NT2/D1 (cell line): ENCODE results near the gene GAGE12E.
"Not testable (repeated sequence)": the region's sequence is repeated elsewhere in the genome, so short reads cannot be mapped to it uniquely, and the experiment has no call there.

Source experiments
- DNase-seq: peaks from one replicate; pipeline ENCODE4 v3.0.0-alpha.2; 2011; ENCODE audit warnings: low read depth, low spot score
- H3K27me3 ChIP-seq: 2 replicates; pipeline ENCODE4 v1.6.0; 2011; ENCODE audit warnings: mild to moderate bottlenecking; ENCODE audit not compliant: insufficient read length, insufficient read depth
- H3K36me3 ChIP-seq: 2 replicates; pipeline ENCODE4 v1.6.1; 2011; ENCODE audit warnings: mild to moderate bottlenecking, low read length, mixed read lengths; ENCODE audit not compliant: insufficient read depth, insufficient read length
- H3K4me1 ChIP-seq: 2 replicates; pipeline ENCODE4 v1.5.1; 2011; ENCODE audit not compliant: insufficient read depth, insufficient read length
- H3K4me3 ChIP-seq: 2 replicates; pipeline ENCODE4 v1.5.1; 2011; ENCODE audit warnings: low read depth; ENCODE audit not compliant: insufficient read length
- H3K9ac ChIP-seq: 2 replicates; pipeline ENCODE4 v1.6.0; 2011; ENCODE audit warnings: low read depth; ENCODE audit not compliant: insufficient read length
- H3K9me3 ChIP-seq: 2 replicates; pipeline ENCODE4 v1.5.1; 2011; ENCODE audit warnings: mild to moderate bottlenecking, low read length; ENCODE audit not compliant: insufficient read depth

GAGE12E gene

GRCh38 chrX:49550989-49551388, at the start of gene GAGE12E:
TSS of gene GAGE12E (plus strand) at chrX:49551289. CDS start at chrX:49552444, 1,155 bp downstream.
- not testable (repeated sequence) for H3K36me3 ChIP-seq, H3K9ac ChIP-seq, H3K9me3 ChIP-seq, DNase-seq, H3K27me3 ChIP-seq, H3K4me1 ChIP-seq, H3K4me3 ChIP-seq

- H3K4me3 ChIP-seq, H3K9ac ChIP-seq, H3K27me3 ChIP-seq, H3K36me3 ChIP-seq, H3K4me1 ChIP-seq, DNase-seq, H3K9me3 ChIP-seq: not testable (repeated sequence)
Measured at GRCh38 chrX:49531877-49532276, 19.2 kb upstream of the GAGE12E start, which contains the start of gene GAGE12C. TSS of gene GAGE12C (plus strand) at chrX:49532177. CDS start at chrX:49533332, 1,155 bp downstream.

- H3K27me3 ChIP-seq, DNase-seq: not testable (repeated sequence)
Measured at GRCh38 chrX:49541433-49541832, 9.7 kb upstream of the GAGE12E start, which contains the start of gene GAGE12D. TSS of gene GAGE12D (plus strand) at chrX:49541733. CDS start at chrX:49542888, 1,155 bp downstream.

GRCh38 chrX:49560542-49560941, 9.5 kb downstream of the GAGE12E start, which contains the start of gene GAGE12F:
TSS of gene GAGE12F (plus strand) at chrX:49560842. CDS start at chrX:49561997, 1,155 bp downstream.
- H3K4me3 ChIP-seq, DNase-seq, H3K9ac ChIP-seq, H3K36me3 ChIP-seq, H3K9me3 ChIP-seq, H3K4me1 ChIP-seq, H3K27me3 ChIP-seq: not testable (repeated sequence)

More at GRCh38 chrX:49541433-49541832, 9.7 kb upstream of the GAGE12E start, which contains the start of gene GAGE12D:
- H3K4me1 ChIP-seq, H3K9me3 ChIP-seq, H3K36me3 ChIP-seq, H3K9ac ChIP-seq, H3K4me3 ChIP-seq: not testable (repeated sequence)

- H3K9ac ChIP-seq, H3K9me3 ChIP-seq, DNase-seq, H3K27me3 ChIP-seq, H3K4me1 ChIP-seq, H3K36me3 ChIP-seq, H3K4me3 ChIP-seq: not testable (repeated sequence)
Measured at GRCh38 chrX:49568728-49569127, 17.6 kb downstream of the GAGE12E start.

GRCh38 chrX:49569152-49569551, 18.1 kb downstream of the GAGE12E start:
- H3K4me1 ChIP-seq, H3K4me3 ChIP-seq, H3K27me3 ChIP-seq, H3K9me3 ChIP-seq, DNase-seq, H3K9ac ChIP-seq, H3K36me3 ChIP-seq: not testable (repeated sequence)

GRCh38 chrX:49570100-49570499, 19.0 kb downstream of the GAGE12E start, which contains the start of gene GAGE12G:
TSS of gene GAGE12G (plus strand) at chrX:49570400. CDS start at chrX:49571555, 1,155 bp downstream.
- not testable (repeated sequence) for H3K27me3 ChIP-seq, H3K9me3 ChIP-seq, H3K9ac ChIP-seq, H3K4me1 ChIP-seq, H3K36me3 ChIP-seq, DNase-seq, H3K4me3 ChIP-seq

- not testable (repeated sequence) for H3K9ac ChIP-seq, H3K9me3 ChIP-seq, DNase-seq, H3K36me3 ChIP-seq, H3K4me1 ChIP-seq, H3K27me3 ChIP-seq, H3K4me3 ChIP-seq
Measured at GRCh38 chrX:49579649-49580048, 28.6 kb downstream of the GAGE12E start, which contains the start of gene GAGE12H. TSS of gene GAGE12H (plus strand) at chrX:49579949. CDS start at chrX:49581104, 1,155 bp downstream.

- H3K4me3 ChIP-seq, H3K4me1 ChIP-seq, H3K9me3 ChIP-seq, H3K27me3 ChIP-seq, DNase-seq, H3K36me3 ChIP-seq, H3K9ac ChIP-seq: not testable (repeated sequence)
Measured at GRCh38 chrX:49589196-49589595, 38.1 kb downstream of the GAGE12E start, which contains the start of gene GAGE2A. TSS of gene GAGE2A (plus strand) at chrX:49589496. CDS start at chrX:49590651, 1,155 bp downstream.

GRCh38 chrX:49589769-49590478, 38.8 kb downstream of the GAGE12E start:
- not testable (repeated sequence) for H3K9me3 ChIP-seq, H3K27me3 ChIP-seq, H3K36me3 ChIP-seq, H3K9ac ChIP-seq, H3K4me3 ChIP-seq, DNase-seq, H3K4me1 ChIP-seq

GRCh38 chrX:49590488-49590887, 39.4 kb downstream of the GAGE12E start:
- not testable (repeated sequence) for H3K4me1 ChIP-seq, H3K4me3 ChIP-seq, H3K9ac ChIP-seq, H3K27me3 ChIP-seq, H3K36me3 ChIP-seq, H3K9me3 ChIP-seq, DNase-seq

GRCh38 chrX:49598720-49599119, 47.6 kb downstream of the GAGE12E start, which contains the start of gene GAGE1:
TSS of gene GAGE1 (plus strand) at chrX:49599020. CDS start at chrX:49600175, 1,155 bp downstream.
- not testable (repeated sequence) for H3K4me1 ChIP-seq, H3K27me3 ChIP-seq, H3K36me3 ChIP-seq, DNase-seq, H3K4me3 ChIP-seq, H3K9me3 ChIP-seq, H3K9ac ChIP-seq
